ENCODE data around the gene SEZ6L2. TPM values are rescaled to one million over a fixed set of nuclear protein-coding genes. Genes with fewer than 3 reads are reported as not detected.

Gene SEZ6L2
- 55.8 and 71.9 TPM in 2 replicates for total RNA-seq (2014; rRNA removed; shearing (Covaris generic))
- polyA plus RNA-seq (2016; fragmentation: Nextera tagmentation; extraction: Ambion mirVana), result 17.8 and 18.0 TPM in 2 replicates
- long read RNA-seq, partial matches to known transcripts, result 27 of 32 reads
- long read RNA-seq, other reads (novel, unspliced or antisense), result 5 of 32 reads

- peaks cover 28% of the 10 kb centered on the region for H3K4me1 Mint-ChIP-seq
- Histone ChIP-seq H3K36me3 (ENCODE audit: insufficient read depth) (no peaks in the 10 kb centered on the region), H3K4me3 (peak within 1 kb of the TSS; percentile 97), H3K4me2 (peak within 1 kb of the TSS; percentile 100), H4K20me1 (replicated peaks; ENCODE audit: insufficient read depth) (0 out of 2 replicates have a peak, but pooled peaks cover 6% of the 10 kb centered on the region), H3K79me2 (replicated peaks; ENCODE audit: insufficient read depth) (peaks cover 14% of the 10 kb centered on the region; the same call in 1 of the 2 replicates), H3K27me3 (ENCODE audit: insufficient read depth) (no peaks in the 10 kb centered on the region), H3K9me2 (ENCODE audit: insufficient read depth) (no peaks in the 10 kb centered on the region), H3F3A (replicated peaks; ENCODE audit: low read depth) (0 out of 2 replicates have a peak, but pooled peaks cover 6% of the 10 kb centered on the region), H3K27ac (ENCODE audit: low read depth) (peak within 1 kb of the TSS; percentile 90), H2AFZ (peak within 1 kb of the TSS; percentile 100), H3K4me1 (ENCODE audit: insufficient read depth) (peaks cover 22% of the 10 kb centered on the region)
- ATAC-seq (peak; percentile 64), DNase-seq (ENCODE audit: low spot score) (peak; percentile 98)
- no peaks in the 10 kb centered on the region for H3K9me3 Mint-ChIP-seq
- peak within 1 kb of the TSS; percentile 92 for H3K4me3 Mint-ChIP-seq
- no peak for TF ChIP-seq ZNF462 (CRISPR knock-in tag; IDR thresholded peaks at IDR 0.05)
- TF ChIP-seq STAT1 (IDR thresholded peaks at IDR 0.05; ENCODE audit: unreplicated experiment), result no peak
- TF ChIP-seq CREB1 (CRISPR knock-in tag; IDR thresholded peaks at IDR 0.05; ENCODE audit: low read depth), result peak; percentile 83
- TF ChIP-seq EZH2phosphoT487 (IDR thresholded peaks at IDR 0.05; ENCODE audit: unreplicated experiment), result no peak
- no peak for TF ChIP-seq ZNF331 (CRISPR knock-in tag; IDR thresholded peaks at IDR 0.05; ENCODE audit: low read depth)
- peak; percentile 16 to 27; a peak in 2 of 4 replicates for TF ChIP-seq CTCF (conservative IDR thresholded peaks at IDR 0.05; ENCODE audit: low read depth in 2 of 2)
- peak; percentile 33 for TF ChIP-seq REST (IDR thresholded peaks at IDR 0.05; ENCODE audit: unreplicated experiment)
- H3K36me3 Mint-ChIP-seq (ENCODE audit: low read depth), result peaks cover 4% of the 10 kb centered on the region
- H3K27ac Mint-ChIP-seq, result peak within 1 kb of the TSS; percentile 70
- peaks cover 12% of the 10 kb centered on the region for H3K27me3 Mint-ChIP-seq (ENCODE audit: insufficient read depth, low read depth, poor library complexity)
Observed at GRCh38 chr16:29899516-29900101, at the start of gene SEZ6L2. SEZ6L2 (minus strand) TSS chr16:29899550; CDS start chr16:29899019, 531 bp downstream.

All from GM23338 (cell line).